ENCODE results near the gene EEA1.

EEA1 gene

DNA sequence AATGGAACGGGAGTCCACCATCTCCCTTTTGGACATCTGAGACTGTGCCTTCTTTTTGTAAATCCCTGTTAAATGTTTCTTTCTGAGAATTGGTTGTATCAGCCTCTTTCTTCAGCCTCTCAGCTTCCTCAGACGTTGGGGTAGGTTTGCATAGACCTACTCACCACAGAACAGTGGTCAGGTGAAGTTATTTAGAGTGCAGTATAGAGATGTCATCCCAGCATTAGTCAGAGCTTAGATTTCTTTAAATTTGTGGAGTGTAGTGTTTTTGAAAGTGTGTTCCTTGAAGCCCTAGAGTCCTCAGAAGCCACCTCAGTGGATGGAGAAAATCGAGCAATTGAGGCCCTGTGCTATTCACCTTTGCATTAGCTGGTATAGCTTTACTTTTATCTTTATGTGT is 8.9 kb upstream of the EEA1 start:
- no peak for DNase-seq (ENCODE audit: low read depth)

DNA sequence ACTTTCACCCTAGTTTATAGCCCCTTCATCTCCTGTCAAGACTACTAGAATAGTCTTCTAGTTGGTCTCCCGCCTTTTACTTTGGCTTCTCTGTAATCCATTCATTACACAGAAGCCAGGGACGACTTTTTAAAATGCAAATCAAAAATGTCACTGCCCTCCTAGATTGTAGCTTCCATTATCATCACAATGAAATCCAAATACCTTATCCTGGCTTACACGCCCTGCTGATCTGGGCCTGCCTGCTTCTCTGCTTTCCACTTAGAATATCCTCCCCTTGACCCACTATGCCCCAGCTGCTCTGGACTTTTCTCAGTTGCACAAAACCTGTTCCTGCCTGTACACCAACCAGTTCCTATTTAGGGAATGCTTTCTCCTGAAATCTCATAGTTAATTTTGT is 4.5 kb upstream of the EEA1 start:
- no peak for DNase-seq (ENCODE audit: low read depth)

DNA sequence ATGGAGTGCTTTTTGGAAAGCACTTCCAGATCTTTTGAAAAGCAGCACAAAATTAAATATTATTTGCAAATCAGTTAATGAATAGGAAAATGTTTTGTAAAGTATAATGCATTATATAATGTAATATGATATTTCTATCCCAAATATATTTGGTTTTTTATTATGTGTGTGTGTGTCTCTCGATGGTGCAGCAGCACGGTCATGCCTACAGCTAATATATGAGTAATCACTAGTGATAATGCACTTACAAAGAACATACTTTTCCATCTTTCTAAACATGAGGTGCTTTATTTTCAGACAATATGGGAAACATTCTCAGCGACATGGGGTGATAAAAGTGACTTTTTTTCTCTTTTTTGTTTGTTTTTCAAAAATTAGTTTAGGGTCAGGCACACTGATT is 1.3 kb upstream of the EEA1 start:
- DNase-seq (ENCODE audit: low read depth) = no peak

DNA sequence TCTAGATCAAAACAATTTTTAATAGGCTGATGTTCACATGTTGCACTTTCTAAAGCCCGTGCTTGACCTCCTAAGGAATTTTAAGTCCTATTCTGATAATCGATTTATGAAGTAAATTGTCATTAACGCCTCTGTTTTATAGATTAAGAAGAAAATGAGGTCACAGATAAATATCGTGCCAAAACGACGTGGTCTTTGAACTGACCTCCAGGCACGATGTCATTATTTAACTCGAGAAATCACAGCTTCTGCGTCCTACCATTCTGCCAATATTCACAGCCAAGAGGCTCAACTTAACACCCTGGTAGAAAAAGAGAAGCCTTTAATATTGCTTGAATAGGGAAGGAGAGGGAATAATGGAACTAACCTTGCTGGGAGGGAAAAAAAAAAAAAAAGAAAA is 888 bp upstream of the EEA1 start:
- DNase-seq (ENCODE audit: low read depth) = no peak

DNA sequence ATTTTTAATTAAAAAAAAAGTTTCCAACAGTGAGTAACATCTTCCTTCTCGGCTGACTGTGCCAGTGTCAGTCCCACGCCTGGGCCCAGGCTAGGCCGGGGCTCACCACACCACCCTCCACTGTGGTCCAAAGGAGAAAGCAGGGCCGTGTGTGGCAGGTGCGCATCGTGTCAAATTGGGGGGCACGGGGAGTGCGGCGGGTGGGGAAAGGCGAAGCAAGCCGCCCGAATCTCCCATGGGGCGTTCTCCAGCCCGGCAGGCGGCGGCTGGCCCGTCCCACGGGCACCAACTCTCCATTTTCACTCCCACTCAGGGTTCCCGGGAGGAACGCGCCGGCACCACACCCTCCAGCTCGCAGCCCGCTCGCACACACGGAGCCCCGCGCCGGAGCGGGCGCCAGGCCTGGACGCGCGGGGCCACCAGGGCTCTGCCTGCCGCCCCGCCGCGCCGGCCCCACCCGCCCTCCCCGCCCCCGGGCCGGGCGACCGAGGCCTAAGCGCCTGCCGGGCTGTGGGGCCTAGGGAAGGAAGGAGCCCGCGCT is 604 bp downstream of the EEA1 start:
- no peak for DNase-seq (ENCODE audit: low read depth)

DNA sequence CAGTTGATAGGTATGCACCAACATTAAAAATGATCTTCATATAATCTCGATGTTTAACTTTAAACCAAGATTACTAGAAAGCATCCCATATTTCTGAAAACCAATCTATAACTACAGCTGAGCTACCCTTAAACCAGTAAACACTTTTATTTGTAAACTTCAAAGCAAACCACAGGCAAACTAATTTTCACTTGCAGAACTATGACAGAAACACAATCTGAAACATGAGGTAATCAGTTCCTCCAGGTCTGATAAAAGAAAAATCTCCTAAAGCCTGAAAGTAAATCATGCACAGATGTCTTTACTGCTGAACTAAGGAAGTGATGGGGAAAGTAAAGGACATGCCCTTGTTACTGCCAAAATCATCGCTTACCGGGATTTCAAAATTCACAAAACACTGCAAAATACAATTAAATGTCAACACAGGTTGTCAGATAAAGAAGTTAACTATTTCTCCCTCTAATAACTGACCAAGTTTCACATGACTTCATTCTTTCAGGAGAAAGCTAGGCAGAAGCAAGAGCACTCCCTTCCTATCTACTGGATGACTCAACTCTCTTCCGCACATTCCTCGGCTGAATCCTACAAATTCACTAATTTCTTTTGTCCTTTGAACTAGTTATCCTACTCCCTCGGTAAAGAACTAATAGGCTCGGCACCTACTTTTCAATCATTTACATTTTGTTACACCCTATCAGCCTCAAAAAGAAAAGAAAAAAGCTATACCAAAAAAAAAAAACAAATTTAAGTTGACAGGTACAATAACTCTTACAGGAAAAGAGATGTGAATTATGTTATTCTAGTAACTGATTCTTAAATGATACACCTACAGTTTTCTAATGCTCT is 1.4 kb downstream of the EEA1 start:
- peak; percentile 40 for DNase-seq (ENCODE audit: low read depth)

DNA sequence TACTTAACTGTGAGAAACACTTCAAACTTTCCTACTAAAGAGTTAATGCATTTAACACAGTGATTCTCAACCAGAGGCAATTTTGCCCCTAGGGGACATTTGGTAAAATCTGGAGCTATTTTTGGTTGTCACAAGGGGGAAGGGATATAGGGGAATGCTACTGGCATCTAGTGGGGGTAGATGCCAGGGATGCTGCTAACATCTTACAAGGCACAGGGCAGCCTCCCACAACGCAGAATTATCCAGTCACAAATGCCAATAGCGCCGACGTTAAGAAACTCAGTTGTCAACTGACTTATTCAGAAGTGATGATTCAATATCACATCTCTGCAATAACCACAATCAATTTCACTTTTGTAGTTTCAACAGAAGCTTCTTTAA is 2.0 kb downstream of the EEA1 start:
- DNase-seq (ENCODE audit: low read depth) = no peak

DNA sequence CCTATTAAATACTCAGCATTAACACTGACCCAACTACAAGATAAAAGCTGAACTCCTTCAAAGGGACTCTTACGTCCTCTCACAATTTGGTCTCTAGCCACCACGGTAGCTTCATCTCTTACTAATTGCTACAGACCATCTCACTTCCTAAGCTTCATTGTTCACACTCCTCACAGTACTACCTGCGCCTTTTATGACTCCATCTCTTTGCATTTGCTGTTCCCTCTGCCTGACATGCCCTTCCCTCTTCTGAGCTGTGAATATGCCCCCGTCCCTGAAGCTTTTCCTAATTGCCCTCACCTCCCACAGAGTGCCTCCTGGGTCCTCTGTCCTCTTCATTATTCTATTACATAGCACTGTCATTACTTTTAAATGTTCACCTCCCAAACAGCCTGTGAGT is 2.5 kb downstream of the EEA1 start:
- DNase-seq (ENCODE audit: low read depth) = no peak

DNA sequence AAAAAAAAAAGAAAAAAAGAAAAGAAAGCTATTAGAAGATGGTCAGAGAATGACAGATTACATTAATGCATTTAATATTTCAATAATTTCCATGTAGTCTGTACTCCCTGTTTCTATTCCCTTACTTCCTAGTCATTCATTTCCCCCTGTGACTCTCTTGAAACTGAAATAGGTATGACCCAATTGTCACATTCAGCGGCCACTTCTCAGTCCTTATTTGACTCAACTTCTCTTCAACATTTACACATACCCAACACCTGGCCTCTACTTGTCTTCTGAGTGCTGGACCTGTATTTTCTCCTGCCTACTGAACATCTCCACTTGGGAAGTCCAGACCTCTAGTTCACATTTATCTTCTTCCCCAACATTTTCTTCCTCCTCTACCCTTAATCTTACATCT is 7.2 kb downstream of the EEA1 start:
- DNase-seq (ENCODE audit: low read depth) = no peak

DNA sequence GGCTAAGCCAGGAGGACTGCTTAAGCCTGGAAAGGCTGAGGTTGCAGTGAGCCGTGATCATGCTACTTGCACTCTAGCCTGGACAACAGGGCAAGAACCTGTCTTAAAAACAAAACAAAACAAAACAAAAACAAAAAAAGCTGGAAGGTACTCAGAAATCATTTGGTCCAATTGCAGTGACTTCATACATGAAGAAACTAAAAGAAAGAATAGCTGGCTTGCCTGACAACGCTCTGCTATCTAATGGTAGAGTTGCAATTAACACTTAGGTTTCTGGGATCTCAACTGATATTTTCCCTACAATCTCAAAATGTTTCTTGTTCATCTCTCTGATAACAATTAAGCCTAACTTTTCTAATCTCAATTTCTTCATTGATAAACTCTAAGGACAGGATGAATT is 13.7 kb downstream of the EEA1 start:
- no peak for DNase-seq (ENCODE audit: low read depth)

DNA sequence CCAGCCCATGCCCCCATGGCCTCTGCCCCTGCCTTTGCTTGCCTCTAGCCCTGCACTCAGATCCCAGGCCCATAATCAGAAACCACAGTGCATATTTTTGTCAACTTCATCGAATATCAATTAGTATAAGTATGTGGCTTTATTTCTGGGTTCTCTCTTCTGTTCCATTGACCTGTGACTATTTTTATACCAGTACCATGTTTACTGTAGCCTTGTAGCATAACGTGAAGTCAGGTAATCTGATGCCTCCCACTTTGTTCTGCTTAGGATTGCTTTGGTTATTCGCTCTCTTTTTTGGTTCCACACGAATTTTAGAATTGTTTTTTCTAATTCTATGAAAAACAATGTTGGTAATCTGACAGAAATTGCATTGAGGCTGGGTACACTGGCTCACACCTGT is 14.9 kb downstream of the EEA1 start:
- no peak for DNase-seq (ENCODE audit: low read depth)

DNA sequence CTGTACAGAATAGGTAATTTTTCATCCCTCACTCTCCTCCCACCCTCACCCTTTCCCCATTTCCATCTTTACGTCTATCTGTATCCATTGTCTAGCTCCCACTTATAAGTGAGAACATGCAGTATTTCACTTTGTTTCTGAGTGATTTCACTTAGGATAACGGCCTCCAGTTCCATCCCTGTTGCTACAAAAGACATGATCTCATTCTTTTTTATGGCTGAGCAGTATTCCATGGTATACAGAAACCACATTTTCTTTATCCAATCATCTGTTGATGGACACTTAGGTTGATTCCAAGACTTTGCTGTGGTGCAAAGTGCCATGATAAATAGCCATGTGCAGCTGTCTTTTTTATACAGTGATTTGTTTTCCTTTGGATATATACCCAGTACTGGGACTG is 16.4 kb downstream of the EEA1 start:
- no peak for DNase-seq (ENCODE audit: low read depth)

DNA sequence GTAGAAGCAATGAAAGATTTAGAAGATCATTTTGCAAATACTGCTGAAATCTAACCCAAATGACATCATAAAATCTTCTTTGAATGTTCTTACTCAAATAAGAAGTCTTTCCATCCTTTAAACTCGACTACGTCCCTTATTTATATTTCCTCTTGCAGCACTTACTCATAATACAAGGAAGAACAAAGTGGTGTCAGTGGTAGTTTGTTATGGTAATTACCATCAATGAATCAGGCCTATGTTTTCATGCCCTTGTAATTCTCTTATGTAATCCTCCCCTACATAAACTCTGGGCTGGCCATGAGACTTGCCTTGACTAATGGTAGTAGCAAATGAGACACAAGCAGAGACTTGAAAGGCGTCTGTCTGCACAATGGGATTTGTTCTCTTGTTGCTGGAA is 17.0 kb downstream of the EEA1 start:
- DNase-seq (ENCODE audit: low read depth) = no peak

DNA sequence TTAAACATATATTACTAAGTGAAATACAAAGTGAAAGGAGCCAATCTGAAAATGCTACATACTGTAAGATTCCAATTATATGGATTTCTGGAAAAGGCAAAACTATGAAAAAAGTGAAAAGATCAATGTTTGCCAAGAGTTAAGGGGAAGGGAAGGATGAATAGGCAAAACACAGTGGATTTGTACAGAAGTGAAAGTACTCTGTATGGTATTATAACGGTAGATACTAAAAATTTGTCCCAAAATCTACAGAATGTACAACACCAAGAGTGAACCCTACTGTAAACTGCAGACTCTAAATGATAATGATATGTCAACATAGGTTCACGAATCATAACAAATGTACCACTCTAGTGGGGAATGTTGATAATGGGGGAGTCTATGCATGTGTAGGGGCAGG is 17.8 kb downstream of the EEA1 start:
- DNase-seq (ENCODE audit: low read depth) = no peak

DNA sequence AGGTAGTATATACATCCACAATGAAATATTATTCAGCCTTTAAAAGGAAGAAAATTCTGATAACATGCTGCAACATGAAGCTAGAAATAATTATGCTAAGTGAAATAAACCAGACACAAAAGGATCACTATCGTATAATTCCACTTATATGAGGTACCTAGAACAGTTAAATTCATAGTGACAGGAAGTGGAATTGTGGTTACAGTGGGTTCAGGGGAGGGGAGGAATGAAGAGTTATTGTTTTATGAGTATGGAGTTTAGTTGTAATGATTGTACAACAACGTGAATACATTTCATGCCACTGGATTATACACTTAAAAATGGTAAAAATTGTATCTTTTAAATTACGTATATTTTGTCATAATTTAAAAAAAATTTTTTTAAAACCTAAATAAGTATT is 21.0 kb downstream of the EEA1 start:
- DNase-seq (ENCODE audit: low read depth) = no peak

DNA sequence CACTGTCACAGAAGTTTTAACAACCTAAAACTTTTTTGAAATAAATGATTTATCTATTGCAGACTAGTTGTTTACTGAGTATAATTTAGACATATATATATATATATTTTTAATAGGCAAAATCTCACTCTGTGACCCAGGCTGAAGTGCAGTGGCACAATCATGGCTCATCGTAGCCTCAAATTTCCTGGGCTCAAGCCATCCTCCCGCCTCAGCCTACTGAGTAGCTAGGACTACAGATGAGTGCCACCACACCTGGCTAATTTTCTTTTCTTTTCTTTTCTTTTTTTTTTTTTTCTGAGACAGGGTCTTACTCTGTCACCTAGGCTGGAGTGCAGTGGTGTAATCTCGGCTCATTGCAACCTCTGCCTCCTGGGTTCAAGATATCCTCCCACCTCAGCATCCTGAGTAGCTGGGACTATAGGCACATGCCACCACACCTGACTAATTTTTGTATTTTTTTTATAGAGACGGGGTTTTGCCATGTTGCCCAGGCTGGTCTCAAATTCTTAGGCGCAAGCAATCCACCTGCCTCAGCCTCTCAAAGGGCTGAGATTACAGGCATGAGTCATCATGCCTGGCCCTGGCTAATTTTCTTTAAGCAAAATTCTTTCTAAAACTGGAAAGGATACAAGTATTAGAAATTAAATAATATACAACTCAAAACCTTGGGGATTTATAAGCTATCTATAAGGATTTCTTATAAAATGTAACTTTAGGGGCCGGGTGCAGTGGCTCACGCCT is 23.1 kb downstream of the EEA1 start:
- no peak for DNase-seq (ENCODE audit: low read depth)

DNA sequence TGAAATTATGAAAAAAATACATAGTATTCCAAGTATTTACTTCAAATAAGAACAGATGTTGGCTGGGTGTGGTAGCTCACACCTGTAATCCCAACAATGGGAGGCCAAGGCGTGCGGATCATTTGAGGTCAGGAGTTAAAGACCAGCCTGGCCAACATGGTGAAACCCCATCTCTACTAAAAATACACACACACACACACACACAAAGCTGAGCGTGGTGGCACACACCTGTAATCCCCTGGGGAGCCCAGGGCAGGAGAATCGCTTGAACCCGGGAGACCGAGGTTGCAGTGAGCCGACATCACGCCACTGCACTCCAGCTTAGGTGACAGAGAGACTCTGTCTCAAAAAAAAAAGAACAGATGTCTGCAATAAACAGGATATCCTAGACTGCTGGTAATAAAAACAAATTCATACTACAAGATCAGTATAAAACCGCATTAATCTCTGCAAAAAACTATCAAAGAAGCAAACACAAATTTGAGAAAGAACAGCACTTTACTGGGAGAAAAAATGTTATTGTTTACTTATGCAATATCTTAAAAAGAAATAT is 23.8 kb downstream of the EEA1 start:
- DNase-seq (ENCODE audit: low read depth) = no peak

DNA sequence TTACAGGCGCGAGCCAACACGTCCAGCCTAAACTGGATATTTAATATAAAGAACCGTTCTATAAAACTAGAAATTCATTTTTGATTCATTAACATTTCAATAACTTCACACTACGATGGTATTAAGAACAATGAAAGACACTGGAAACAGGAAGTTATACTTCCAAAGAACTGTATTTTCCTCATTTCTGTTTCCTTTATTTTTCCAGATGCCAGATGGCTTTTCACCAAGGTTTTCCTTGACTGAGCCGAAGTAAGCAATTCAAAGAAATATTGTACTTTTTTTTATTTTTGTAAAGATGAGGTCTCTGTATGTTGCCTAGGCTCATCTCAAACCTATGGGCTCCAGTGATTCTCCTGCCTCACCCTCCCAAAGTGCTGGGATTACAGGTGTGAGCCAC is 28.2 kb downstream of the EEA1 start:
- no peak for DNase-seq (ENCODE audit: low read depth)

DNA sequence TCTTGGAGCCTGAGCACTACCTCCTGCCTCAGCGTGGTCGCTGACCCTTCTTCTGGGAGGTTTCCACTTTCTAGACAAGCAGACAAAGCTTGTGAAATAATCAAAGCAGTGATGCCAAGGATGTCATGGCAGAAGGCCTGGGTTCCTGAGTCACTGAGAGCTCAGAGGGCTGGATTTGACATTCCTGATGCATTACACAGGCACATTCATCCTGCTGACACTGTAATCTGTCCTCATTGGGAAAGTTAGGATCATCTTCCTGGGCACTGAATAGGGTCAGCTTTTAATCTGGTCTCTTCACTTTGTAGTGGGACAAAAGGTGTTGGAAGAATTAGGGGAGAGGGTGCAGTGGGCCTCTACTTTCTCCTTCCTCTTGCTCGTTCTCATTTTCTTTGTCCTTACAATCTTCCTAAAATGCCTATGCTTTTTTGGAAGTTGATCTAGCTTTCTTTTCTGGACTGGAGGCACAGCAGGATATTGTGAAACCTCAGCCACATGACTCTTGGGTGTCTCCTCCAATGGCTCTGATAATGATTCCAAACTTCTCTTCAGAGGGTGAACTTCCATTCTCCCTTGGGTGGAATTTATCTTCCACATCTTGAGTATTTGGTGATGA is 29.6 kb downstream of the EEA1 start:
- peak; percentile 88 for DNase-seq (ENCODE audit: low read depth)

DNA sequence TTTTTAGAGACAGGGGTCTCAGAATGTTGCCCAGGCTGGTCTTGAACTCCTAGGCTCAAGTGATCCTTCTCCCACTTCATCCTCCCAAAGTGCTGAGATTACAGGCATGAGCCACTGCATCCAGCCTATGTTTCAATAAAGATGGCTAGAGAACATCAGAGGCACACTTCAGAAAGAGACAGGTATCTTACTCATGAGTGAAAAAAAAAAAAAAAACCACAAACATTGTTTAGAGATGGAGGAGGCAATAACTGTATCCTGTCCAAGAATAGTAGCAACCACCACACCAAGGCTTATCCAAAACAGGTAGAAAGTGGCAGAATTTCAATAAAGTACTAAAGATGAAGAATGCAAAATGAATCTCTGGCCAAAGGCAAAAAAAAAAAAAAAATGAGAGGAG is 30.3 kb downstream of the EEA1 start:
- DNase-seq (ENCODE audit: low read depth) = no peak

DNA sequence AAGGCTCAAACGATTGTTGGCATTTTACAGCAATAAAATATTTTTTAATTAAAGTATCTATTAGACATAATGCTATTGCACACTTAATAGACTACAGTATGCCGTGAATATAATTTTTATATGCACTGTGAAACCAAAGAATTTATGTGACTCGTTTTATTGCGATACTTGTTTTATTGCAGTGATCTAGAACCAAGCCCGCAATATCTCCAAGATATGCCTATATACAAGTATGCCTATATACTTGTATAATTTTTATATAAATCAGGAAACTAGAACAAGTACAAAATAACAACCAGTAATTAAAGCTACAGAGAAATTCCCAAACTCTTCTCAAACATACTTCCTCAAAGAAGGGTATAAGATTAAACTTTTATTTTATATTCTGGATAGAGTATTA is 31.3 kb downstream of the EEA1 start:
- DNase-seq (ENCODE audit: low read depth) = no peak

DNA sequence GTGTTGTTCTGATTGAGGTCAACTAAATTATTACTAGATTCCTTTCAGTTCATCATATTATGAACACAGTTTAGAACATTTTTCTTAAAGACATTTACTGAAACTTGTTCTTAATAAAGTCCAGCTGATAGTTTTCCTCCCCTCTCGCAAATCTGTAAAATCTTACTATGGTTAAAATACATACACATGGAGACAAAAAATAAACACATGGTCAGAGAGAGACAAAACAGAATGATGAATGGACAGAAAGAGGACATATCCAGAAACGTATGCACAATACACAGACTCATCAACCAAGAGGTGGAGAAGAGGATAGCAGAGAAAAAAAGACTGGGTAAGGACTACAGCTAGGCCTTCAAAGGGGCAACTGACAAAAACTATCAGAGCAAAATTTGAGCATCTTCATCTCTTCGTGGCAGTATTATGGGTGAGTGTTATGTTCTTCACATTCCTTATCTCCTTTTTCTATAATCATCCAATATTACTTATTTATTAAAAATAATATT is 38.4 kb downstream of the EEA1 start:
- DNase-seq (ENCODE audit: low read depth) = no peak

DNA sequence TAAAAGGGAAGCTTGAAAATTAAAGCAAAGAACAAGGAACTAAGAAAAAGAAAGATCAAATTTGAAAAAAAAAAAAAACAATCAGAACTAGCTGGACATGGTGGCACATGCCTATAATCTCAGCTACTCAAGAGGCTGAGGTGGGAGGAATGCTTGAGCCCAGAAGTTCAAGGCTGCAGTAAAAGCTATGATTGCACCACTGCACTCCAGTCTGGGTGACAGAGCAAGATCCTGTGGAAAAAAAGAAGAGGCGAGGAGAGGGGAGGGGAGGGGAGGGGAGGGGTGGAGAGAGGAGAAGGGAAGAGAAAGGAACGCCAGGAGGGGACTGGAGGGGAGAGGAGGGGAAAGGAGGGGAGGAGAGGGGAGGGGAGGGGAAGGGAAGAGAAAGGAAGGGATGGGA is 43.0 kb downstream of the EEA1 start:
- no peak for DNase-seq (ENCODE audit: low read depth)

Measured in HS-27A (cell line).